Glutamatergic neuron (in vitro differentiated cells): ENCODE measurements around the gene DUSP9. TPM values are rescaled to one million over a fixed set of nuclear protein-coding genes. Genes with fewer than 3 reads are reported as not detected.

Experiments
- DNase-seq: peaks from one replicate; pipeline ENCODE4 v3.0.0; 2022
- H3K27ac Mint-ChIP-seq: one replicate; pipeline ENCODE4 v1.8.0; 2020; ENCODE audit warnings: mild to moderate bottlenecking, mixed read lengths, inconsistent platforms; ENCODE audit not compliant: unreplicated experiment
- H3K27me3 Mint-ChIP-seq: one replicate; pipeline ENCODE4 v1.8.0; 2020; ENCODE audit warnings: mild to moderate bottlenecking, moderate library complexity, mixed read lengths, inconsistent platforms; ENCODE audit not compliant: unreplicated experiment
- H3K36me3 Mint-ChIP-seq: one replicate; pipeline ENCODE4 v1.8.0; 2020; ENCODE audit warnings: mild to moderate bottlenecking, mixed read lengths, inconsistent platforms; ENCODE audit not compliant: unreplicated experiment
- H3K4me1 Mint-ChIP-seq: one replicate; pipeline ENCODE4 v1.8.0; 2020; ENCODE audit warnings: mild to moderate bottlenecking, low read depth, mixed read lengths, inconsistent platforms; ENCODE audit not compliant: unreplicated experiment
- H3K4me3 Mint-ChIP-seq: one replicate; pipeline ENCODE4 v1.8.0; 2020; ENCODE audit warnings: mild to moderate bottlenecking, mixed read lengths, inconsistent platforms; ENCODE audit not compliant: unreplicated experiment
- H3K9me3 Mint-ChIP-seq: one replicate; pipeline ENCODE4 v1.8.0; 2020; ENCODE audit warnings: mild to moderate bottlenecking, moderate library complexity, mixed read lengths, inconsistent platforms; ENCODE audit not compliant: unreplicated experiment
- total RNA-seq: library from RNA; stranded (reverse); fragmentation: NEBNext Ultra II Directional; extraction: Animal tissue kit (Norgen Biotek cat#: 25700); gene quantifications from one replicate; pipeline ENCODE4 v1.2.1, GENCODE V29; 2021; ENCODE audit not compliant: unreplicated experiment
- TF ChIP-seq, protein P1 (sequence below): fragments of 200-600 bp; sonication (generic); IDR thresholded peaks from one replicate; pipeline ENCODE4 v1.5.0; 2021; ENCODE audit not compliant: partially characterized antibody, unreplicated experiment

Gene DUSP9
- total RNA-seq, 1 donor from 2014 or later: 0.61 TPM

DNA sequence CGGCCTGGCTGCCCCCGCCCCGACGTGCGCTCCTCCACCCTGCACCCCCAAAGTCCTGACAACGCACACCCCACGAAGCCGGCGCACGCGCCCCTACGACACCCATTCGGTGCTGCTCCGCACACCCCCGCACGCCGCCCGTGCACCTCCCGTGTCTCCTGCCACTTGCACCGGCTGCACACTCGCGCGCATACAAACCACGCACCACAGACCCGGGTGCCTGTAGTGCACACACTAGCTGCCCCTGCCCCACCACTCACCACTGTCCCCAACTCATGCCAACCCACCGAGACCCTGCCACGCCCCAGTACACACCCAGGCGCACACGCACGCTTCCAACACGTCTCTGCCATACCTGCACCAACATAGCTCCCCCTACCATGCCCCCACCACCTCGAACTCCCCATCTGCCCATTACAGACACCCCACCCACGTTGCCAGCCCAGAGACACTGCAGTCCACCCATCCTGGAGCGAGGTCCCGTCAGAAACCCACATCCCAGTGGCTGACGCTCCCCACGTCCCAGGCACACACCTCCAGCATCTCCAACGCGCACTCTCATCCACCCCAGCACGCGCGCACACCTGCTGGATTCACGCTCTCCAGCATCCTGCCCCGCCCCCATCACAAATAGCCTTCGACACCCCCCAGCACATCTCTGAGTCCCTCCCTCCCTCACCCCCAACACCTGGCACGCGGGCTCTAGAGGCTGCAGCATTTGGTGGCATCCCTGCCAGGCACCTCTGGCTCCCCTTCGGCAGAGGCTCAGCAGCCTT is 4.2 kb upstream of the DUSP9 start:
- TF ChIP-seq, protein P1, sequence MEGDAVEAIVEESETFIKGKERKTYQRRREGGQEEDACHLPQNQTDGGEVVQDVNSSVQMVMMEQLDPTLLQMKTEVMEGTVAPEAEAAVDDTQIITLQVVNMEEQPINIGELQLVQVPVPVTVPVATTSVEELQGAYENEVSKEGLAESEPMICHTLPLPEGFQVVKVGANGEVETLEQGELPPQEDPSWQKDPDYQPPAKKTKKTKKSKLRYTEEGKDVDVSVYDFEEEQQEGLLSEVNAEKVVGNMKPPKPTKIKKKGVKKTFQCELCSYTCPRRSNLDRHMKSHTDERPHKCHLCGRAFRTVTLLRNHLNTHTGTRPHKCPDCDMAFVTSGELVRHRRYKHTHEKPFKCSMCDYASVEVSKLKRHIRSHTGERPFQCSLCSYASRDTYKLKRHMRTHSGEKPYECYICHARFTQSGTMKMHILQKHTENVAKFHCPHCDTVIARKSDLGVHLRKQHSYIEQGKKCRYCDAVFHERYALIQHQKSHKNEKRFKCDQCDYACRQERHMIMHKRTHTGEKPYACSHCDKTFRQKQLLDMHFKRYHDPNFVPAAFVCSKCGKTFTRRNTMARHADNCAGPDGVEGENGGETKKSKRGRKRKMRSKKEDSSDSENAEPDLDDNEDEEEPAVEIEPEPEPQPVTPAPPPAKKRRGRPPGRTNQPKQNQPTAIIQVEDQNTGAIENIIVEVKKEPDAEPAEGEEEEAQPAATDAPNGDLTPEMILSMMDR: no peak
- DNase-seq: no peak
- H3K9me3 Mint-ChIP-seq: no peaks in the 10 kb centered on the region
- no peaks in the 10 kb centered on the region for H3K36me3 Mint-ChIP-seq
- peaks cover 3% of the 10 kb centered on the region for H3K27me3 Mint-ChIP-seq
- H3K27ac Mint-ChIP-seq: no peak overlapping the region
- peak overlapping the region; percentile 72 for H3K4me3 Mint-ChIP-seq
- H3K4me1 Mint-ChIP-seq: peaks cover 6% of the 10 kb centered on the region

- peak overlapping the region; percentile 63 for H3K4me3 Mint-ChIP-seq
- peaks cover 3% of the 10 kb centered on the region for H3K27me3 Mint-ChIP-seq
- H3K27ac Mint-ChIP-seq: no peak overlapping the region
- peaks cover 6% of the 10 kb centered on the region for H3K4me1 Mint-ChIP-seq
- no peaks in the 10 kb centered on the region for H3K9me3 Mint-ChIP-seq
- TF ChIP-seq, protein P1: peak; percentile 40
- no peaks in the 10 kb centered on the region for H3K36me3 Mint-ChIP-seq
- DNase-seq: no peak
Observed at GRCh38 chrX:153643431-153644351, 3.3 kb upstream of the DUSP9 start.

- peaks cover 3% of the 10 kb centered on the region for H3K27me3 Mint-ChIP-seq
- H3K4me3 Mint-ChIP-seq: no peak overlapping the region
- H3K9me3 Mint-ChIP-seq: no peaks in the 10 kb centered on the region
- TF ChIP-seq, protein P1: peak; percentile 1
- no peak overlapping the region for H3K27ac Mint-ChIP-seq
- DNase-seq: no peak
- H3K36me3 Mint-ChIP-seq: no peaks in the 10 kb centered on the region
- peaks cover 6% of the 10 kb centered on the region for H3K4me1 Mint-ChIP-seq
Observed at GRCh38 chrX:153644356-153645125, 2.5 kb upstream of the DUSP9 start.

DNA sequence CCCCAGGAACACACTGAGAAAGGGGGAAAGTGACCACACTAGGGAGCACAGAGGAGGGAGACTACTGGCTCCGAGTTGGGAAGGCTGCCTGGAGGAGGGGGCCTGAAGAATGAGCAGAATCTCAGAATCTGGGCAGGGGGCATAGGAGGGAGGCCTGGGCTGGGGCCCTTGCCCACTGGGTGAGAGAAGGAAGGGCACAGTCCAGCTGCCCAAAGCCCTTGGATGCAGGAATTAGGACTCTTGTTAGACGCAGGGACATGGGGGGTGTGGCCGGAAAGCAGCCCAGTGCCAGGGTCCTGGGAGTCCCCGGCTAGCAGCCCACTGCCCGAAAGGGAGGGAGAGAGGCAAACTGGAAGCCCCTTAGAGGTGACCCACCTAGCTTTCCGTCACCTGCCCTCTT is 1.9 kb upstream of the DUSP9 start:
- H3K27me3 Mint-ChIP-seq: peaks cover 3% of the 10 kb centered on the region
- H3K27ac Mint-ChIP-seq: no peak overlapping the region
- no peaks in the 10 kb centered on the region for H3K9me3 Mint-ChIP-seq
- no peaks in the 10 kb centered on the region for H3K36me3 Mint-ChIP-seq
- no peak for DNase-seq
- peaks cover 6% of the 10 kb centered on the region for H3K4me1 Mint-ChIP-seq
- TF ChIP-seq, protein P1: no peak
- no peak overlapping the region for H3K4me3 Mint-ChIP-seq
